GM13977 (cell line): ENCODE measurements around the gene NOL4L.
"Not testable (repeated sequence)": the region's sequence is repeated elsewhere in the genome, so short reads cannot be mapped to it uniquely, and the experiment has no call there.

ENCODE experiments used
- DNase-seq: peaks from one replicate; pipeline ENCODE4 v3.0.0; 2012; ENCODE audit warnings: low spot score
- in situ Hi-C: fragments of 300-500 bp; cut with MboI; formaldehyde crosslinking; loops from one replicate; pipeline ENCODE4 v1.12.0; 2022; ENCODE audit warnings: low sequenced_read_pairs, low pct_unique_long_range_greater_than_20kb, mixed read lengths, inconsistent platforms; ENCODE audit not compliant: unreplicated experiment
- TF ChIP-seq, protein P1 (sequence below): IDR thresholded peaks from 2 replicates; pipeline ENCODE4 v1.5.1; 2012; ENCODE audit warnings: mild to moderate bottlenecking, control low read depth; ENCODE audit not compliant: insufficient read depth; ENCODE audit errors: extremely low read depth, missing control alignments

The NOL4L gene

DNA sequence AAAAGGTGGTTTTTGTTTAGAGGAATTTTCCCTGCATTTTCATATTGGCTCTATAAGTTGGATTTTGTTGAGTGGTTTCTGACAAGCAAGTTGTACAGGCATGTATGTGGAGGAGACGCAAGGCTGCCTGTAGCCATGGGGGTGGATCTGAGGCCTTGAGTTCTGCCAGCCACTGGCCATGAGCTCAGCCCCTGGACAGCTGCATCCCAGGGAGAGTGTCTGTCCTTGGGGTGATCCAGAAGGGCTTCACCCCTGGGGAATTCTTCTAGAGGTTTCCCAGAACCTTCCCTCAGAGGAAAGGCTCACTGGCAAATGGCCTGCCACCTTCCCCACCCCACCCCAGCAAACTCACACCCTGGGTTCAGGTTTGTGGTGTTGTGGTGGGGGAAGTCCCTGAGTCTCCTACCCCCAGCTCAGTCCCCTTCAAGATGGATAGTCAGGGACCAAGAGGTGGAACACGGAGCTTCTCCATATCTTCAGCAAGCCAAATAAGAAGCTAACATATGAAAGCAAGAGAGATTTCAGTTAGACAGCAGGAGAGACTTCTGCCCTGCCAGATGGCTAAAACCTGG is 11.6 kb upstream of the NOL4L start:
- TF ChIP-seq, protein P1, sequence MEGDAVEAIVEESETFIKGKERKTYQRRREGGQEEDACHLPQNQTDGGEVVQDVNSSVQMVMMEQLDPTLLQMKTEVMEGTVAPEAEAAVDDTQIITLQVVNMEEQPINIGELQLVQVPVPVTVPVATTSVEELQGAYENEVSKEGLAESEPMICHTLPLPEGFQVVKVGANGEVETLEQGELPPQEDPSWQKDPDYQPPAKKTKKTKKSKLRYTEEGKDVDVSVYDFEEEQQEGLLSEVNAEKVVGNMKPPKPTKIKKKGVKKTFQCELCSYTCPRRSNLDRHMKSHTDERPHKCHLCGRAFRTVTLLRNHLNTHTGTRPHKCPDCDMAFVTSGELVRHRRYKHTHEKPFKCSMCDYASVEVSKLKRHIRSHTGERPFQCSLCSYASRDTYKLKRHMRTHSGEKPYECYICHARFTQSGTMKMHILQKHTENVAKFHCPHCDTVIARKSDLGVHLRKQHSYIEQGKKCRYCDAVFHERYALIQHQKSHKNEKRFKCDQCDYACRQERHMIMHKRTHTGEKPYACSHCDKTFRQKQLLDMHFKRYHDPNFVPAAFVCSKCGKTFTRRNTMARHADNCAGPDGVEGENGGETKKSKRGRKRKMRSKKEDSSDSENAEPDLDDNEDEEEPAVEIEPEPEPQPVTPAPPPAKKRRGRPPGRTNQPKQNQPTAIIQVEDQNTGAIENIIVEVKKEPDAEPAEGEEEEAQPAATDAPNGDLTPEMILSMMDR: no peak
- DNase-seq: no peak
- in situ Hi-C loops: no loop called here

DNA sequence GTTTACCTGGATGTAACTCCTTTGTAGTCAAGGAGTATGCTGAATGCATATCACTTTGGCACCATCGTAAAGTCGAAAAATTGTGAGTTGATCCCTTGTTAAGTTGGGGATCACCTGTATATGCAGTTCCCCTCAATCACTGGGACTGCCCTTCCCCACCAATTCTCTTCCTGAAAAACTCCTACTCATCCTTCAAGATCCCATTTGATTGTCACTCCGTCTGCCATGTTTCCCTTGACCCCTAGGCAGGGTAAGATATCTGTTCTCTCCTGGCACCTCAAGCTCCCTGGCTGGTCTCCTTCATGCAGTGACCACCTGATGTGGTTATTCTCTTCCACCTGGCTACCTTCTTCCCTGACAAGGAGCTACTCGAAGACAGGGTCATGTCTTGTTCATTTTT is 10.0 kb upstream of the NOL4L start:
- TF ChIP-seq, protein P1: no peak
- no peak for DNase-seq
- in situ Hi-C loops: no loop called here

DNA sequence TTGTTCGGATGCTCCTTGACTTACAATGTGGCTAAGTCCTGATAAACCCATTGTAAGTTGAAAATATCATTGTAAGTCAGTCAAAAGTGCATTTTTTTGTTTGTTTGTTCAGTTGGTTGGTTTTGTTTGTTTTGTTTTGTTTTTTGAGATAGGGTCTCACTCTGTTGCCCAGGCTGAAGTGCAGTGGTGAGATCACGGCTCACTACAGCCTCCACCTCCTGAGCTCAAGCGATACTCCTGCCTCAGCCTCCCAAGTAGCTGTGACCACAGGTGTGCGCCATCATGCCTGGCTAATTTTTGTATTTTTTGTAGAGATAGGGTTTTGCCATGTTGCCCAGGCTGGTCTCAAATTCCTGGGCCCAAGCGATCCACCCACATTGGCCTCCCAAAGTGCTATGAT is 9.5 kb upstream of the NOL4L start:
- DNase-seq, in situ Hi-C loops: not testable (repeated sequence)

DNA sequence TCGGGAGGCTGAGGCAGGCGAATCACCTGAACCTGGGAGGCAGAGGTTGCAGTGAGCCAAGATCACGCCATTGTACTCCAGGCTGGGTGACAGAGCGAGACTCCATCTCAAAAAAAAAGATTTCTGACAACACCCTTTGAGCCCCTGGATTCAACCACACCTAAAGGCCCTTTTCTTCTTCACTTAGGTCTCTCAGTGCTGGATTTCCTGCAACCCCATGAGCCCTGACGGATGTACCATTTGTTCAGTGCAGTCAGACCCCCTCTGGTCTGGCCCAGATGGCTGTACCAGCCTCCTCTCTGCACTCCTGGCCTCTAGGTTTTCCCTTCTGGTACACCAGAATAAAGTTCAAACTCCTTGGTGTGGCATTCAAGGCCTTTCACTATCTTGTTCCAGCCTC is 9.1 kb upstream of the NOL4L start:
- in situ Hi-C loops: no loop called here
- TF ChIP-seq, protein P1: no peak

DNA sequence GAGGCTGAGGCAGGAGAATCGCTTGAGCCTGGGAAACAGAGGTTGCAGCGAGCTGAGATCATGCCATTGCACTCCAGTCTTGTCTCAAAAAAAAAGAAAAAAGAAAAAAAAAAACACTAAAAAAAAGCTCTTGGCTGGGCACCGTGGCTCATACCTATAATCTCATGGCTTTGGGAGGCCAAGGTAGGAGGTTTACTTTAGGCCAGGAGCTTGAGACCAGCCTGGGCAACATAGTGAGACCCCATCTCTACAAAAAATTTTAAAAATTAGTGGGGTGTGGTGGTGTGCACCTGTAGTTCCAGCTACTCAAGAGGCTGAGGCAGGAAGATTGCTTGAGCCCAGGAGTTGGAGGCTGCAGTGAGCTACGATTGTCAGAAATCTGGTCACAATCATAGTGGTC is 7.5 kb upstream of the NOL4L start:
- in situ Hi-C loops: not testable (repeated sequence)

More for the DNA sequence above, 9.1 kb upstream of the NOL4L start:
- no peak for DNase-seq

DNA sequence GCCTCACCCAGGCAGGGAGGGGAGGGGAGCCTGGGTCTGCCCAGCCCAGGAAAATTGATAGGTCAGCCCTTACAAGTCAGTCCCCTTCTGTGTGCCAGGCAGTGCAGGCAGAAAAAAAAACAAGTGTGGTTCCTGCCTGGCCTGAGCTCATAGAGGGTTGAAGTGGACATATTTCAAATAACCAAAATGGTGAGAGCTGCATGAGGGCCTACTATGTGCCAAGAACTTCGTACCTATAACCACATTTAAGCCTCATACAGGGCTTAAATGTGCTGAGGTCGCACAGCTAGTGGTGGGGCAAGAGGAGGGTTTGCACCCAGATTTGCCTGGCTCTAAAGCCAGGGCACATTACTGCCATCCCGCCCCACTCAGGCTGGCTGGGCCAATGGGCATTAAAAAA is 6.9 kb upstream of the NOL4L start:
- DNase-seq: no peak
- in situ Hi-C loops: no loop called here
- TF ChIP-seq, protein P1: no peak

More for the DNA sequence above, 7.5 kb upstream of the NOL4L start:
- DNase-seq: not testable (repeated sequence)

DNA sequence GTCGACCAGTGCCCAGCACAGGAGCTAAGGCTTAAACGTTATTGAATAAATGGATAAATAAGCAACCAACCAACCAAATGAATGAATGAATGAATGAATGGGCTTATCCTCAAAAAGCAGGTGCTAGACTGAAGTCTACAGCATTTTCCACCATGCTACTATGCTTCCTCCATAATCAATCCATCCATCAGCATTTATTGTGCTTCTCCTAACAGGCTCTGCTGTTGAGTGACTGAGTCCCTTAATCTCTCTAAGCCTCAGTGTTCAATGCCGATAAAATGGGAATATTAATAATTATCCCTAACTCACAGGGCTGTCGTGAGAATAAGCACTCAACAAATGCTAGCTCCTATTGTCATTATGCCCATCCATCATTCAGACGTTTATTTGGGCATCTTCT is 4.6 kb upstream of the NOL4L start:
- DNase-seq: no peak
- TF ChIP-seq, protein P1: no peak
- in situ Hi-C loops: no loop called here

DNA sequence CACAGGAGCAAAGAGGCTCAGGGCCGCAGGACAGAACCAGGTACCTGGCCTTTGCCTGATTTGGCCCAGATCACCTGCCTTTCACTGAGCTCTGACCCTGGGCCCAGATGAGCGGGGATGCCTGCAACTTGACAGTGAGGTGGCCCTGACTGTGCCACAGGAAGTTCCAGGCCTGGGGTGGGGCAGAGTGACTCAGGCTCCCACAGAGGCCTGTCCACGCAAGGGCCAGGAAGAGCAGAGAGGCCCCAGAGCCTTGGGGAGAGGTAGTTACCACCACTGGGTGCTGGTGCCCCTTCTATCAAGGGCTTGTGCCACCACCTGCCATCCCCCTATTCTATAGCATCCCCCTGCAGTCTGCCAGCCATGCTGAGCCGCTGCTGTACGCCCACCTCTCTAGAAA is 4.1 kb upstream of the NOL4L start:
- in situ Hi-C loops: no loop called here
- TF ChIP-seq, protein P1: no peak
- DNase-seq: no peak
